NCI-H2227 treated with DMSO at 0.1 percent for 48 hours (cell line): Measurements from ENCODE around the gene ZNF397.

Experiments used
- DNase-seq: peaks from one replicate; lab custom pipeline; 2025; lab: John Stamatoyannopoulos, UW

Gene ZNF397

GRCh38 chr18:35246831-35247230, 6.0 kb downstream of the ZNF397 start:
- no peak for DNase-seq

GRCh38 chr18:35247412-35248249, 6.8 kb downstream of the ZNF397 start:
- DNase-seq, result no peak

- no peak for DNase-seq
Observed at GRCh38 chr18:35248429-35248828, 7.6 kb downstream of the ZNF397 start.

GRCh38 chr18:35252466-35252865, 11.6 kb downstream of the ZNF397 start:
- DNase-seq, result no peak

GRCh38 chr18:35253655-35254287, 12.9 kb downstream of the ZNF397 start:
- DNase-seq, result no peak

- no peak for DNase-seq
Observed at GRCh38 chr18:35256947-35257346, 16.1 kb downstream of the ZNF397 start.

- no peak for DNase-seq
Observed at GRCh38 chr18:35264409-35264808, 23.6 kb downstream of the ZNF397 start.

GRCh38 chr18:35267161-35267651, 26.4 kb downstream of the ZNF397 start:
- DNase-seq, result peak; percentile 93

- DNase-seq, result no peak
Observed at GRCh38 chr18:35267809-35268208, 27.0 kb downstream of the ZNF397 start.

GRCh38 chr18:35268821-35269220, 28.0 kb downstream of the ZNF397 start:
- DNase-seq, result no peak

GRCh38 chr18:35271656-35272055, 30.8 kb downstream of the ZNF397 start:
- no peak for DNase-seq

- no peak for DNase-seq
Observed at GRCh38 chr18:35276267-35276666, 35.4 kb downstream of the ZNF397 start.

GRCh38 chr18:35277633-35278032, 36.8 kb downstream of the ZNF397 start:
- DNase-seq, result no peak

- DNase-seq, result no peak
Observed at GRCh38 chr18:35278085-35278484, 37.3 kb downstream of the ZNF397 start.

GRCh38 chr18:35278969-35279368, 38.1 kb downstream of the ZNF397 start:
- DNase-seq, result no peak

GRCh38 chr18:35282353-35282752, 41.5 kb downstream of the ZNF397 start:
- no peak for DNase-seq

GRCh38 chr18:35283923-35284794, 43.3 kb downstream of the ZNF397 start:
- no peak for DNase-seq

- no peak for DNase-seq
Observed at GRCh38 chr18:35284841-35285240, 44.0 kb downstream of the ZNF397 start.

GRCh38 chr18:35289293-35289692, 48.5 kb downstream of the ZNF397 start:
- no peak for DNase-seq

GRCh38 chr18:35289727-35290093, 48.9 kb downstream of the ZNF397 start:
- DNase-seq, result peak; percentile 63

- peak; percentile 89 for DNase-seq
Observed at GRCh38 chr18:35290094-35290735, 49.4 kb downstream of the ZNF397 start, which contains the start of gene ZSCAN30. TSS of gene ZSCAN30 (minus strand) at chr18:35290229. CDS start at chr18:35264352, 25,877 bp downstream.

- no peak for DNase-seq
Observed at GRCh38 chr18:35291166-35291565, 50.3 kb downstream of the ZNF397 start.
